Measurements from ENCODE around the gene MAGI1.

Gene MAGI1

DNA sequence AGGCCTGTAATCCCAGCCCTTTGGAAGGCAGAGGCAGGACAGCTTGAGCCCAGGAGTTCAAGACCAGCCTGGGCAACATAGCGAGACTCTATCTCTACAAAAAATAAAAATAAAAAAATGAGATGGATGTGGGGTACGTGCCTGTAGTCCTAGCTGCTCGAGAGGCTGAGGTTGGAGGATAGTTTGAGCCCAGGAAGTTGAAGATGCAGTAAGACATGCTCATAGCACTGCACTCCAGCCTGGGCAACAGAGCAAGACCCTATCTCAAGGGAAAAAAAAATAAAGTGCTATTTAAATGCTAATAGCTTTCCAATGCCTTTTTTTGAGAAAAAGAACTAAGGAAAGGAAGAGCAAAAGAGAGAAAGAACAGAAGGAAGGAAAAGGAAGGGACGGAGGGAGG is 94.5 kb downstream of the MAGI1 start:
- DNase-seq (ENCODE audit: low spot score): no peak

DNA sequence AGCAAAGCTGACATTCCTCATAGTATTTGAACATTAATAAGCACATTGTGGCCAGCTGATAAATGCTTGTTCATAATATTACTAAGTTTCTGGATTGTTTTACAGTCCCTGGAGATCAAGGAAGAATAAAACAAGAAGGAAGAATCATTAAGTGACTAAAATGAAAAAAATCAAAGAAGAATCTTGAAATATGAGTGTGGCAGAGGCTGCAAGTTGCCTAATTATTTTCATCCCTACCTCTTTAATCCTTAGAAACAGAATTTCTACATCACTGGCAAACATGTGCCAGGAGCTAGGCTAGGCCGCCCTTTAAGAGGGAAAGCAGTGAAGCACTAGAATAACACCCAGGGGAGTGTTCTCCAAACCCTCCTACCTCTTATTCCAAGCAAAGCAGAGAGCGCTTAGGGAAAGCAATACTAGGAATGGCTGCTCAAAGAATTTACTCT is 98.9 kb downstream of the MAGI1 start:
- no peak for DNase-seq (ENCODE audit: low spot score)

DNA sequence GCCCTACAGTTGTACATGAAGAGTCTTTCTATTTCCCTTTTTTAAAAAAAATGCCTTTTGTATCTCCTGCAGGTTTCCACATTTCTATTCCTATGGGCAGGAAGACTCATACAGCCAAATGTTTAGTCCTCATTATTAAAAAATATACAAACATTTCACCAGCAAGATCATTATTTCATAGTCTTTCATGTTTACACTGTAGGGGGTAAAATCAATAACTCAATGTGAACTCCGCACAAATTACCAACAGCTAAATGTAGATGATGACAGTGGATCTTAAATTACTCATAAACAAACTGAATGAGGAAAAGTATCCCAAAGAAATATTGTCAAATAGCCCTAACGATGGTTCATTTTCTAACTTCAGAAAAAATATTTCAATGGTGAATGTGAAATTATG is 99.5 kb downstream of the MAGI1 start:
- DNase-seq (ENCODE audit: low spot score): no peak

DNA sequence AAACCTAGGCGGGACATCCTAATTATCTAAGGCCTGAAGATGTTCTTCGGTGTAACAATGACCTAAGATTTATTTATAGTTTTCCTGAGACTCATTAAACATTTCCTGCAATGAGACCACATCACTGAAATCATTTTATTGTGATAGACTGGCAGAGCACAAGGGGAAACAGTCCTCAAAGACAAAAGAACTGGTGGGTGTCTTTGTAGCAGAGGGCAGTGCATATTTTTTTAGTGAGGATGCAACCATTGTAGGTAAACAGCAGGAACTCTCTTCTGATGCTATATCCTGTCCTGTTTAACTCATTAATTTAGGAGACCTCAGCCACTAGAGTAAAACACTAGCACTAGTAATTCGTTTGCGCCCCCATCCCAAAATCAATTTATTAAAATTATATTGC is 100.0 kb downstream of the MAGI1 start:
- DNase-seq (ENCODE audit: low spot score): no peak

DNA sequence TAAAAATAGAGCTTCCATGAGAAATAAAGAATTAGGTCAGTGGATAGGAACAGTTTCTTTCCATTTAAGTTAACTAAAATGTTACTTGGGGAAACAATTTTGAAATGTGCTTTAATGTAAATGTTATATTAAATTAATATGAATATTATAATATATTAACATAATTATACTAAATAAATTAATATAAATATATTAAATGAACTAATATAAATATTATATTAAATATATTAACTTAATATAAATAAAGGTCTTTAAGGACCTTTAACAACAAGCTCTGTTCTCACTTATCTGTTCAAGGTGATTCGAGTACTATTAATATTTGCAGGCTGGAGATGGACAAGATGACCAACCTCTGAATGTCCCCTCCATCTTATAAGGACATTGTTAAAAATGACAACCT is 100.6 kb downstream of the MAGI1 start:
- no peak for DNase-seq (ENCODE audit: low spot score)

DNA sequence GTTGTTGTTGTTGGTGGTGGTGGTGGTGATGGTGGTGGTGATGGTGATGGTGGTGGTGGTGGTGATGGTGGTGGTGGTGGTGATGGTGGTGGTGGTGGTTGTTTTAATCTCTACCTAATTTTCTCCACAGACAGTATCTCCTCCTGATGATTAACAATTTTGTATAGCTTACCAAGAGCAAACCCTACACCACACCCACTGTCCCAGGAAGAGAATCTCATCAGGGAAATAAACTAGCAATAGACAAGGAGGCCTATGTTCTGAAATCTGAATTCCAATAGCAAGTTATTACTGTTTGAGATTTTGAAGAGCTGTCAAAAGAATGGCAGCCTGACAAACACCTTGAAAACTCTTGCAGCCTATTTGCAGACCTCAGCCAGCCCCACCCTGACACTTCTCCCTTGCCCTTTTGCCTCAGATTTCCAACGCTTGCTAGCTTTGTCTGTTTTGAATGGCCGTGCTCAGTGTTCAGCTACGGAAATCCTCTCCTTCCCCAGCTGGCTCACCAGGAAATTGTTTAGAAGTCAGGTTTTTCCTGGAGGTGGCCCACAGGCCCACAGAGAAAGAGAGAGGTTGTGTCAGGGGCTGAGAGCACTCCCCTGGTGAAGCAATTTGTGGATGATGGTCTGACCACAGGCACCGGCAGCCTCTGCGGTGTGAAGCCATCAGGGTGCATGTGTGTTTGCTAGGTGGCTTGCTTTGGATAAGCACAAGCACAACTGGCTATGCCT is 101.6 kb downstream of the MAGI1 start:
- DNase-seq (ENCODE audit: low spot score): no peak

DNA sequence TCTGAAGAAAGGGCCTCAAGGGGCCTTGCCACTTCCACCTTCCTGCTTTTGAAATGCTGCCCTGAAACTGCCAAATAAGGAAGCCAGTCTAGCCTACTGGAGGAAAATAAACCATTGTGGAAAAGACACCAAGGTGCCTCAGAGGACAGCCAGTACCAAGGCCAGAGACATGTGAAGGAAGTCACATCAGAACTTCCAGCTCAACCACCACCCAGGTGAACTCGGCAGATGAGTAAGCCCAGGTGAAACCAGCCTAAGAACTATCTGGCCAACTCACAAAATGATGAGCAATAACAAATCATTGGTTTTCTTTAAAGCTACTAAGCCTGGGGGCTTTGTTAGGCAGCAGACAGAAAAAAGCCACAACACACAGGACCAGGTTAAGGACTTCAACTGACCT is 103.0 kb downstream of the MAGI1 start:
- no peak for DNase-seq (ENCODE audit: low spot score)

DNA sequence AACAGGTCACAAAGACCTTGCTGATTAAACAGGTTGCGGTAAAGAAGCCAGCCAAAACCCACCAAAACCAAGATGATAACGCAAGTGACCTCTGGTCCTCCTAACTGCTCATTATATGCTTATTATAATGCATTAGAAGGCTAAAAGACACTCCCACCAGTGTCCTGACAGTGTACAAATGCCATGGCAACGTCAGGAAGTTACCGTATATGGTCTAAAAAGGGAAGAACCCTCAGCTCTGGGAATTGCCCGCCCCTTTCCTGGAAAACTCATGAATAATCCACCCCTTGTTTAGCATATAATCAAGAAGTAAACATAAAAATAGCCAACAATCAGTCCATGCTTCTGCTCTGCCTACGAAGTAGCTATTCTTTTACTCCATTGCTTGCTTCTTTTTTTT is 108.1 kb downstream of the MAGI1 start:
- no peak for DNase-seq (ENCODE audit: low spot score)

DNA sequence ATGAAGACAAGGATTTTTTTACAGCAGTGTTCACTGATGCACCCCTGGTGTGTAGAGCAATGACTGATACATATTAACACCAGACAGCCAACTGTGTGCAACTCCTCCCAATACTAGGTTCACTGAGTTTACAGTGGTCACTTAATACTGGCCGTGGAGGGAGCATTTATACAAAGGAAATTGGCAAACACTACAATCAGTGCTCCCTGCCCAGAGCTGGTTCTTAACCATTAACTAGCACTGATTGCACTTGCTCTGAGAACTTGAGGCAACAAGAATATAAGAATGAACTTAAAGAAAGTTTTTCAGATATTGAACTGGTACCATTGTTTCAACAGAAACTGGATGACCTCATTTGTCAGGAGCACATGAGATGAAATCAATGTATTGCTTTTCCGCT is 110.6 kb downstream of the MAGI1 start:
- DNase-seq (ENCODE audit: low spot score): no peak

DNA sequence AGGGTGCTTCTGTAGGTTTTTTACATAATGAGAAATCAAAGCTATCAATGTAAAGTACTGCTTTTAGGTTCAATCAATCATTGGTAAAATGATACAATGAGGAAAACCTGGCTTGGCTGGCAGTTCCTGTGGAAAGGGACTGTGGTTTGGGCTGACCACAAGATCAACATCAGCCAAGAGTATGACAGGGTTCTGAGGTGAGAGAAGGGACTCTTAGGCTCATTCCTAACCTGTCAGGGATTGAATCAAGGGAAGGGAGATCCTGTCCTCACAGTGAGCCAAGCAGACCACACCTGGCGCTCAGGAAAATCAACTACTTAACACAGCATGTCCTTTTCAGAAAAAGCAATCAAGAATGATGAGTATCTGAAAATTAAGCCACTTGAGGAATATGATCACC is 111.1 kb downstream of the MAGI1 start:
- DNase-seq (ENCODE audit: low spot score): no peak

DNA sequence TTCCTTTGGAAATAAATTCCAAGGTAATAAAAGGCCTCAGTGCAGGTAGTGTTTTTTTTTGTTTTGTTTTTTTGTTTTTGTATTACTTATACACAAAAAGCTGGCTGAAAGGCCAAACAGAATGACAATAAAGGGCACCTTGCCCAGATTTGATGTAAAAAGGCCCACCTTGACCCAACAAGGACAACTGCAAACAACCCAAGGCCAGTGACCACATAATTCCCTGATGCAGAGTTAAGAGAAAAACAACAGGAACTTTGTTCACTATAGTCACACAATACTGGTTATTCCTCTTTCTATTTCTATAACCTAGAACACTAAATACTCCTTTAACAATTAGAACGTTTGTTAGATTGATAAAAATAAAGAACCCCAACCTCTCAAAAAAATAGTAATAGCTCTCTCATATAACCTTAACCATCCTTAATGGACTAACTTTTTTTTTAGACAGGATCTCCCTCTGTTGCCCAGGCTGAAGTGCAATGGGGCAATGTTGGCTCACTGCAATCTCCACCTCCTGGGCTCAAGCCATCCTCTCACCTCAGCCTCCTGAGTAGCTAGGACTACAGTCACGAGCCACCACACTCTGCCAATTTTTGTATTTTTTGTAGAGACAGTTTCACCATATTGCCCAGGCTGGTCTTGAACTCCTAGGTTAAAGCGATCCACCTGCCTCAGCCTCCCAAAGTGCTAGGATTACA is 113.3 kb downstream of the MAGI1 start:
- no peak for DNase-seq (ENCODE audit: low spot score)

DNA sequence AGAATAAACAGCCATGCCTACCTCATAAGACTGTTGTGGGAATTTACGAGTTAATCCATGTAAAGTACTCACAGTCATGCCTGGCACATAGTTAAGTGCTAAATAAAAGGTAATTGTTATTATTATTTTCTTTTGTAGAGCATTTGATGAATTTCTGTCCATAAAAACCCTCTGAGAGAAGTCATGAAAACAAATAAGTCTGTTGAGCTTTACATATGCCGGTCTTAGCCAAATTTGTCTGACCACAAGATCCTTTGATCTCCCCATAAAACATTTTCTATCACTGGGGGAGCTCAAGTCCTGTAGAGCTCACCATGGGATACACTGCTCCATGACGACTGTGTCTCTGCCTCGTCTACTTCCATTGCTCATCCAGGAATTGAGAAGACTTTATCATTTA is 114.0 kb downstream of the MAGI1 start:
- no peak for DNase-seq (ENCODE audit: low spot score)

DNA sequence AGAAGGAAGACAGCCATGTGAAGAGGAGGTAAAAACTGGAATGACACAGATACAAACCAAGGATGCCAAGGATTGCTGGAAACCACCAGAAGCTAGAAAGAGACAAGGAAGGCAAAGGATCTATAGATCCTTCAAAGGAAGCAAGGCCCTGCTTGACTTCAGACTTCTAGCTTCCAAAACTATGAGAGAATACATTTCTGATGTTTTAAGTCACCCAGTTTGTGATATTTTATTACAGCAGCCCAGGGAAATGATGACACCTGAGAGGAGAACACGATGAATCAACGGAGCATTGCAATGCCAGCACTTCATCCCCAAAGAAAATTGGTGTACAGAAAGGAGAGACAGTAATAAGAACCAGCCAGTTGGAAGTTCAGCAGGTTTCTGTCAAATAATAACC is 116.3 kb downstream of the MAGI1 start:
- DNase-seq (ENCODE audit: low spot score): no peak

DNA sequence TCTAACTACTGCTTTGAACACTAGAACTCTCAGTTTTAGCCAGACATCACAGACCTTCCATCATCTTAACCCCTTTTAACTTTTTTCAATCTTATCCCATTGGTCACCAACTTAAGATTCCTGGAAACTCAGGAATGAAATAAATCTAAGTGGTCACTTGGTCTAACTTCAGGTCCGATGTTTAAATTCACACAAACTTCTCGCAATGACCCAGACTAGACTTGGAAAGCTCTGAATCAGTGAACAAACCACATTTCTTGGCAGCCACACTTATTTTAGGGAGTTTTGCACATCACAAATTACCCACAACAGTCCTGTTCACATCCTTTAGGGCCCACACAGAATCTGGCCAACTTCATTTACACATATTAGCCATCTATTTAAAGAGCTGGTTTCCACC is 118.9 kb downstream of the MAGI1 start:
- no peak for DNase-seq (ENCODE audit: low spot score)

DNA sequence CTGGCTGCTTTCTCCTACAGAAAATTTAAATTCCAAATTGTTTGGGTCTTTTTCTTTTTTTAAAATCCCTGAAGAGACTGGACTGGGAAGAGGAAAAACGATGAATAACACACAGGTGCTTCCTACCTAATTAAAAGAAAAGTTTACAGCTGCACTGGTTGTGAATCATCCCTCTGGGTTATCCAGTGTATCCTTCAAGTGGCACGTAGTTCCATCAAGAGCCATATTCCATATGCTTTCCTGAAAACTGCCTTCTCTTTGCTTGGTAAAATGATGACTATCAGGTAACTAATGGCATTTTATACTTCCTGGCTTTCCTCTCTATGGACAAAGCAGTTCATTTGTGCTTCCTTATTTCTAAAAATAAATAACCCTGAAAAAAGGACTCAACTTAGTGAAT is 123.2 kb downstream of the MAGI1 start:
- DNase-seq (ENCODE audit: low spot score): no peak

DNA sequence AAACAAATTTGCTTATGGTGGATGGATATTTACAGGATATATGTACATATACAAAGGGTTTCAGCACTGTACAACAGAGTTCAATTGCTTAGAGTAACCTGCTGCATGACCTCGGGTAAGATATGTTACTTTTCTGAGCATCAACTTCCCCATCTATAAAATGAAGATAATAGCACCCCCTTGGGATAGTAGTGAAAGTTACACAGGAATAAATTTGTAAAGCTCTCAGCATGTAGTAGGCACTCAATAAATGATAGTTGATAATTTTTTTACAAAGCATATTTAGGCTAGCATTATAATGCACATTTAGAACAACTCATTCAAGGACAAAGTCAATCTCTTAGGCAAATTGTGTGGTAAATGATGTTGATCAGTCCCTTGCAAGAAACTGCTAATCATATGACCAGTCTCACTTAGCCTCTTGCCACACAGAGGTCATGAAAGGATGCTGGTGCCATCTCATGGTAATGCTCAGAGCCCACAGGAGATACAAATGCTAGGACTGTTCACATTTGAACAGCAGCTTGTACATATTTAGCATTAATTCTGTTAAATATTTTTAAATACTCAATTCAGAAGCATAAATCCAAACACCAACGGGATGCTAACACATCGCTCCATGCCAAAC is 123.9 kb downstream of the MAGI1 start:
- DNase-seq (ENCODE audit: low spot score): no peak

DNA sequence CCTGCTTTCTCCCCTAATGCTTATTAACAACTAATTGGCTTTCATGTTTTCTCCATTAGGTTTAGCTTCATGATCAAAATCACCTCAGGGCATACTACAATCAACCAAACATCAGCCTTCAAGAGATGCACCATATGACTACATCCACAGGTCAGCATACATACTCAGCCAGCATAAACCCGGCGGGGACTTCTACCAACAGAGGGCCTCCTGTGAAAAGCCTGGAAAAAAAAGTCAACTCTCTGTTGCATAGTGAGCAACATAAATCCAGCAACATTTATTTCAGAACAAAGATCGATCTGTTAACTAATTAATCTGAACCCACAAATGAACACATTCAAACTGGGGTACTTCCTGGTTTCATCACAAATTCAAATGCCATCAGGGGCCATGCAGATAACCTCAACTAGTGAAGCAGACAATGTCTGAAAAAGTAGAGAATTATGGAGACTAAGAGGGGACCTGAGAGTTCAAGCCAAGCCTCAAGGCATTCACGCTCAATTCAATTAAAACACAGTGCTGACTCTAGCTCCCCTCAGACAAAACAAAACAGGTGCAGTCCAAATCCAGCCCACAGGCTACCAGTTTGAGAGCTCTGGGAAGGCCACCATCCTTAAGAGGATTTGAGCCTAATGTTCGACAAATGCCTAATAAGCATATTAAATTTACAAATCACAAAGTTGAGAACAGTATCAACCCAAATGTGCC is 124.5 kb downstream of the MAGI1 start:
- DNase-seq (ENCODE audit: low spot score): no peak

DNA sequence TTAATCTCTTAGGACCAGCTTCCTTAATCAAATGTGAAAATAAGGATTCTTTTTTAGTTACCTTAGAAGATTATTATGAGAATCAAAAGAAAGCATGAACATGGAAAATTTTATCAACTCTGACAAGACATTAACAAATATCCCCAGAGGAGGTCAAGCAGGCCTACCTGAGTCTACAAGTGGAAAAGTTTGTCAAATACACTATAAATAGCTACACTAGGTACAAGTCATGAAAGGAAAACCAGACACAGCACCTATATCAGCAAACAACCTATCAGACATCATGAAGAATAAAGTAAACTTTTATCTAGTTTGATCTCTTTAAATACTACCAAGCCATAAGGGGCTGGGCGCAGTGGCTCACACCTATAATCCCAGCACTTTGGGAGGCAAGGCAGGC is 126.1 kb downstream of the MAGI1 start:
- DNase-seq (ENCODE audit: low spot score): no peak

DNA sequence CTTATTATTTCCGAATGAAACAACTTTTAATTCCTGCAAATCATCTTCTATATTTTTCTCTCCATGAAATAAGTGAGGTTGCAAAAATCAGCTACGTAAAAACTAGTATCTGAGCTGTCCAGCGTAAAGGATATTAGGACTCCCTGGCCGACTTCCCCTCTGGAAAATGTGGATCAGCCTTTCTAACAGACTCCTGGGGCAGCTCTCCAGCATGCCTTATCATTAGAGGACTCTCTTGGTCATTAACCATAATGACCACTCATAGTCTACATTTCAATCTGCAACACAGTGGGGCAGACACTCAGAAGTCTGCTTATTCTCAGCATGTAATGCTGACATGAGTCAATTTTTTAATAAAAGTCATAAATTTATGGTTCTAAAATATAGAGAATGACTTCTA is 130.1 kb downstream of the MAGI1 start:
- no peak for DNase-seq (ENCODE audit: low spot score)

DNA sequence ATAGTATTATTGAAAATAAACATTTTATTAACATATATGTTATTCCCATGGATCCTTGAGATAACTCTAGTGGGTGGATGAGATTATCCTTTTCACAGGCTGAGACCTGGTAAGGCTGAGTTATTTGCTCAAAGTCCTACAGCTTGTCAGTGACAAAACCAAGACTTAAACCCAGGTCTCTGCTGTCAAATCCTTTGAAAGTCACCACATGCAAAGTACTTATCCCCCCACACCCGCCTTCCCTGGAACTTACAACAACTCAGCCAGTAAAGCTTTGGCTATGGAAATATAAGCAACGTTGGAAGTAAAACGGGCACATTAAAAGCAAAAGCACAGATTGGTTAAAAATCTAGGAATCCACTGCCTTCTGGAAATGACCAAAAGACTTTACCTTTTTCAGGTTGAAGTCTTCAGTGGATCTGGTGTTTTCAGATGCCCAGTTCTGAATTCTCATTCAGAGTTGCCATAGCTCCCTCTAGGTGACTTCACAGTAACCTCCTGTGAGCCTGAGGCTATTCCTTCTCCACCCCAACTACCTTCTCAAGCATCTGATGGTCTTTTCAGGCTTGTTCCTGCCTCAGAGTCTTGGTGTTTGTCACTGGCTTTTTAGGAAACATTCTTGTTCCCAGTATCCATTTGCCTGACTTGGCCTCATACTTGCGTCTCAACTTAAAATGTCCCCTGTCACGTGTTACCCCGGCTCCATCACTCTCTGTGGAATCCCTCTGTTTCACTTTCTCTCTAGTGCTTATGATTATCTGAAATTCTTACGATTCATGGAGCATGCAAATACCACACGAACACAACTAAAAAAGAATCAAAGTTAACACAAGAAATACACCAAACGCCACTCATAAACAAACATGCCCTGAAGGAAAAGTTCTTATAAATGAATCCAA is 131.2 kb downstream of the MAGI1 start:
- no peak for DNase-seq (ENCODE audit: low spot score)

DNA sequence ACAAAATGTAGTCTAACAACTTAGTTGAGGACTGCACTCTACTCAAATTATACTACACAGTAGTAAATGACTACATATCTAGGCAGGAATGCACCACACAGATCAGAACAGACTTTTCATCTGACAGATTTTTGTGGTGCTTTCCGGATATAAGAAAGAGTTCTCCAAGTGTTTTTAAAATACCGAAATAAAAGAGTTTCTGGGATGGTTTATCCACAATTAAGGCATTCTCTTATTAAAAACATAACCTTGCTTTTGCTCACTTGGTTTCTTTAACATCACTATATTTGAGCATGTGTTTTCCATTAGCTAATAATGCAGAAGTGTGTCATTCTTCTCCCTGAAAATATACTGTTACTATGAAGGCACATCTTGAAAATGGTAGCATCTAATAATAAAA is 132.9 kb downstream of the MAGI1 start:
- DNase-seq (ENCODE audit: low spot score): no peak

DNA sequence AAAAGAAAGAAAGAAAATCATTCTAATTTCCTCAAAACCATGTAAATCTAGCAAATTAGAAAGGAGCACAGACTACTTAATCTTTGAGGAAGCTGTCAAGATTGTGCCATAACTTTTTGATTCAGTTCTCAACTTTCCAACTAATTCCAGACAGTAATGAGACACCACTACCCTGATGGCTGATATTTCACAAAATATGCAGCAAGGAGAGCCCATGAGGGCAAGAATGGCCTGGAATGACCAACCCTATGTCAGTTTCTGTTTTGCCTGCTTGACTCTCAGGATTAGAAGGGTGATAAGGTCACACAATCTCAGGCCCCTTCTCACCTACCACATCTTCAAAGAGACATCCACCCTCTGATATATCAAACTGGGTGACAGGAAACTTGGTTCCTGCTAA is 134.7 kb downstream of the MAGI1 start:
- DNase-seq (ENCODE audit: low spot score): no peak

Data from CD4-positive, alpha-beta T cell treated with Interleukin-6 at 100 ng/mL for 8 hours (primary cell).